HEK293 (cell line): ENCODE results near the gene ATG10.

Source experiments
- CTCF ChIA-PET: fragments of 350-600 bp; formaldehyde crosslinking; extraction: SDS; loops from one replicate; lab custom pipeline; 2021; ENCODE audit warnings: antibody characterized with exemption; lab: Yijun Ruan, JAX
- POLR2A ChIA-PET: fragments of 300-600 bp; formaldehyde crosslinking; extraction: SDS; loops from one replicate; lab custom pipeline; 2020; ENCODE audit warnings: antibody characterized with exemption, inconsistent platforms; lab: Yijun Ruan, JAX
- H3K27ac ChIP-seq: fragments of 200-500 bp; sonication (Bioruptor generic); 2 replicates; pipeline ENCODE4 v1.5.1; 2014; ENCODE audit warnings: low read depth, low read length, control low read depth, inconsistent platforms; ENCODE audit errors: extremely low read depth
- H3K36me3 ChIP-seq, 2 experiments: fragments of 200-500 bp in 1 of 2; sonication (Bioruptor generic) in 1 of 2; 1 replicate in 1 of 2; 2 replicates in 1 of 2; pipeline ENCODE4 v1.5.1; 2014 to 2017; ENCODE audit warnings: inconsistent platforms in 2 of 2, low read length in 2 of 2; ENCODE audit not compliant: control insufficient read depth in 2 of 2, insufficient read depth in 1 of 2
- H3K4me1 ChIP-seq: fragments of 200-500 bp; sonication (Bioruptor generic); 2 replicates; pipeline ENCODE4 v1.5.1; 2014; ENCODE audit warnings: mild to moderate bottlenecking, low read length, inconsistent platforms; ENCODE audit not compliant: control insufficient read depth, insufficient read depth
- H3K4me3 ChIP-seq: 2 replicates; pipeline ENCODE4 v1.5.1; 2011; ENCODE audit warnings: low read depth, mild to moderate bottlenecking, control low read depth, low read length, moderate library complexity
- H3K9me3 ChIP-seq: fragments of 200-500 bp; sonication (Bioruptor generic); 2 replicates; pipeline ENCODE4 v1.5.1; 2014; ENCODE audit warnings: low read depth, low read length, inconsistent platforms; ENCODE audit not compliant: control insufficient read depth, insufficient read depth
- MYNN ChIP-seq: fragments of 450-650 bp; formaldehyde crosslinking; IDR thresholded peaks from 2 replicates; pipeline ENCODE4 v1.5.1; 2016; ENCODE audit warnings: missing biosample characterization, missing genetic modification characterization, borderline replicate concordance
- SCRT1 ChIP-seq: fragments of 450-650 bp; formaldehyde crosslinking; IDR thresholded peaks from 2 replicates; pipeline ENCODE4 v1.5.1; 2016; ENCODE audit warnings: missing biosample characterization, missing genetic modification characterization, borderline replicate concordance
- ZFP41 ChIP-seq: fragments of 450-650 bp; formaldehyde crosslinking; IDR thresholded peaks from 2 replicates; pipeline ENCODE4 v1.5.1; 2016; ENCODE audit warnings: missing biosample characterization, missing genetic modification characterization, borderline replicate concordance
- ZNF184 ChIP-seq: fragments of 450-650 bp; IDR thresholded peaks from 2 replicates; pipeline ENCODE4 v1.5.1; 2018; ENCODE audit warnings: missing biosample characterization, mild to moderate bottlenecking, missing genetic modification characterization
- ZNF19 ChIP-seq: fragments of 450-650 bp; formaldehyde crosslinking; IDR thresholded peaks from 2 replicates; pipeline ENCODE4; 2016; ENCODE audit warnings: missing biosample characterization, missing genetic modification characterization, low read depth
- ZNF2 ChIP-seq: fragments of 450-650 bp; formaldehyde crosslinking; IDR thresholded peaks from 2 replicates; pipeline ENCODE4 v1.5.1; 2016; ENCODE audit warnings: missing biosample characterization, missing genetic modification characterization
- ZNF24 ChIP-seq: fragments of 450-650 bp; formaldehyde crosslinking; IDR thresholded peaks from 2 replicates; pipeline ENCODE4 v1.5.1; 2016; ENCODE audit warnings: missing biosample characterization, missing genetic modification characterization
- ZNF311 ChIP-seq: fragments of 450-650 bp; formaldehyde crosslinking; IDR thresholded peaks from 2 replicates; pipeline ENCODE4 v1.5.1; 2017; ENCODE audit warnings: missing biosample characterization, missing genetic modification characterization, borderline replicate concordance
- ZNF350 ChIP-seq: fragments of 450-650 bp; formaldehyde crosslinking; IDR thresholded peaks from 2 replicates; pipeline ENCODE4 v1.5.0; 2017; ENCODE audit warnings: missing biosample characterization, mild to moderate bottlenecking, missing genetic modification characterization
- ZNF391 ChIP-seq: fragments of 450-650 bp; formaldehyde crosslinking; IDR thresholded peaks from 2 replicates; pipeline ENCODE4 v1.5.1; 2016; ENCODE audit warnings: low read depth, missing biosample characterization, missing genetic modification characterization, borderline replicate concordance
- ZNF423 ChIP-seq: fragments of 450-650 bp; formaldehyde crosslinking; IDR thresholded peaks from 2 replicates; pipeline ENCODE4 v1.5.1; 2016; ENCODE audit warnings: missing biosample characterization, missing genetic modification characterization
- ZNF549 ChIP-seq: fragments of 450-650 bp; IDR thresholded peaks from 2 replicates; pipeline ENCODE4 v1.5.1; 2018; ENCODE audit warnings: missing biosample characterization, missing genetic modification characterization, mild to moderate bottlenecking, inconsistent platforms, moderate library complexity
- ZNF558 ChIP-seq: fragments of 450-650 bp; formaldehyde crosslinking; IDR thresholded peaks from 2 replicates; pipeline ENCODE4 v1.5.1; 2016; ENCODE audit warnings: missing biosample characterization, missing genetic modification characterization
- ZNF623 ChIP-seq: fragments of 450-650 bp; formaldehyde crosslinking; IDR thresholded peaks from 2 replicates; pipeline ENCODE4 v1.5.1; 2016; ENCODE audit warnings: missing biosample characterization, missing genetic modification characterization
- ZNF660 ChIP-seq: fragments of 450-650 bp; IDR thresholded peaks from 2 replicates; pipeline ENCODE4 v1.5.1; 2018; ENCODE audit warnings: missing biosample characterization, mild to moderate bottlenecking, missing genetic modification characterization
- ZNF792 ChIP-seq: fragments of 450-650 bp; formaldehyde crosslinking; IDR thresholded peaks from 2 replicates; pipeline ENCODE4 v1.5.1; 2016; ENCODE audit warnings: missing biosample characterization, missing genetic modification characterization
- TF ChIP-seq, protein P1 (sequence below): fragments of 450-650 bp; formaldehyde crosslinking; IDR thresholded peaks from 2 replicates; pipeline ENCODE4 v1.5.1; 2016; ENCODE audit warnings: missing biosample characterization, missing genetic modification characterization
- TF ChIP-seq, protein P2 (sequence below): fragments of 450-650 bp; formaldehyde crosslinking; IDR thresholded peaks from 2 replicates; pipeline ENCODE4 v1.5.1; 2017; ENCODE audit warnings: missing biosample characterization, missing genetic modification characterization
- TF ChIP-seq, protein P3 (sequence below): fragments of 450-650 bp; formaldehyde crosslinking; IDR thresholded peaks from 2 replicates; pipeline ENCODE4 v1.5.1; 2017; ENCODE audit warnings: missing biosample characterization, missing genetic modification characterization
- TF ChIP-seq, protein P4 (sequence below): fragments of 450-650 bp; formaldehyde crosslinking; IDR thresholded peaks from 2 replicates; pipeline ENCODE4 v1.5.1; 2016; ENCODE audit warnings: missing biosample characterization, missing genetic modification characterization, low read depth
- TF ChIP-seq, protein P5 (sequence below): fragments of 450-650 bp; formaldehyde crosslinking; conservative IDR thresholded peaks from 2 replicates; pipeline ENCODE4 v1.5.1; 2016; ENCODE audit warnings: low read depth, missing biosample characterization, missing genetic modification characterization

ATG10 gene

DNA sequence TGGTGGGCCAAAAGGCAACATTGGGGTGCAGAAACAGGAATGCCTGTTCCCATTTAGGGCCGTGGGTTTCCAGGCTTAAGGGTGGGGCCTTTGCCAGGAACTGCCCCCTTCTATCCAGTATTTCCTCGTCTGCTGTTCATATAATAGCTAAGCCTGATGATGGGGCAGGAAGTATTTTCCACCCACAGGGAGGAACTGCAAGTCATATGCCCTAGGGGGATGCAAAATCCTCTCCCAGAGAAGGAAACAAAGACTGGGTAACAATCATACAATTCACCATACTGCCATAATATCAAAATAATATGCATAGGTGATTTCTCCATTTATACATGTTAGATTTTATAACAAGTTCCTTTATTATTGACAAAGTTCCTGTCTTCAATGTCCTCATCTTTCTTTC is 326.8 kb downstream of the ATG10 start (continued):
- TF ChIP-seq, protein P1, sequence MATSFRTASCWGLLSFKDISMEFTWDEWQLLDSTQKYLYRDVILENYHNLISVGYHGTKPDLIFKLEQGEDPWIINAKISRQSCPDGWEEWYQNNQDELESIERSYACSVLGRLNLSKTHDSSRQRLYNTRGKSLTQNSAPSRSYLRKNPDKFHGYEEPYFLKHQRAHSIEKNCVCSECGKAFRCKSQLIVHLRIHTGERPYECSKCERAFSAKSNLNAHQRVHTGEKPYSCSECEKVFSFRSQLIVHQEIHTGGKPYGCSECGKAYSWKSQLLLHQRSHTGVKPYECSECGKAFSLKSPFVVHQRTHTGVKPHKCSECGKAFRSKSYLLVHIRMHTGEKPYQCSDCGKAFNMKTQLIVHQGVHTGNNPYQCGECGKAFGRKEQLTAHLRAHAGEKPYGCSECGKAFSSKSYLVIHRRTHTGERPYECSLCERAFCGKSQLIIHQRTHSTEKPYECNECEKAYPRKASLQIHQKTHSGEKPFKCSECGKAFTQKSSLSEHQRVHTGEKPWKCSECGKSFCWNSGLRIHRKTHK (tag by site-specific recombination) = no peak

DNA sequence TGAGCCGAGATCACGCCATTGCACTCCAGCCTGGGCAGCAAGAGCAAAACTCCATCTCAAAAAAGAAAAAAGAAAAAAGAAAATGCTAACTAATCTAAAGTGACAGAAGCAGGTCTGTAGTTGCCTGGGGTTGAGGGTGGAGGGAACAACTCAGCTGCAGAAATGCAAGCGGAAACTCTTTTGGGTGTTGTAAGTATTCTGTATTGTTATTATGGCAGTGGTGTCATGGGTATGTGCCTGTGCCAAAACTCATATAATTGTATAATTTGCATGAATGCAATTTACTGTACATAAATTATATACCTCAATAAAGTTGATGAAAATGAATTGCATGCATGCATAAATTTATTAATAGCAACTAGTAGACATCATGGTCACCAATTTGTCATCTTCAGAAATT is 329.4 kb downstream of the ATG10 start:
- ChIA-PET CTCF (interaction anchor here (1.5 kb wide), 1 partner anchor 36 kb away, joined by 3 read pairs; no protein-coding TSS in a partner anchor), POLR2A (no interaction called here)
- Histone ChIP-seq H3K4me3 (no peak overlapping the region), H3K36me3 (peaks cover 0 to 4% of the 10 kb centered on the region in 2 experiments; a peak in 1 of 3 replicates), H3K4me1 (no peaks in the 10 kb centered on the region), H3K9me3 (no peaks in the 10 kb centered on the region), H3K27ac (no peak overlapping the region)
- TF ChIP-seq, protein P2, sequence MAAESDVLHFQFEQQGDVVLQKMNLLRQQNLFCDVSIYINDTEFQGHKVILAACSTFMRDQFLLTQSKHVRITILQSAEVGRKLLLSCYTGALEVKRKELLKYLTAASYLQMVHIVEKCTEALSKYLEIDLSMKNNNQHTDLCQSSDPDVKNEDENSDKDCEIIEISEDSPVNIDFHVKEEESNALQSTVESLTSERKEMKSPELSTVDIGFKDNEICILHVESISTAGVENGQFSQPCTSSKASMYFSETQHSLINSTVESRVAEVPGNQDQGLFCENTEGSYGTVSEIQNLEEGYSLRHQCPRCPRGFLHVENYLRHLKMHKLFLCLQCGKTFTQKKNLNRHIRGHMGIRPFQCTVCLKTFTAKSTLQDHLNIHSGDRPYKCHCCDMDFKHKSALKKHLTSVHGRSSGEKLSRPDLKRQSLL (tag by site-specific recombination) = no peak
- TF ChIP-seq ZNF2 (tag by site-specific recombination) = no peak
- no peak for TF ChIP-seq ZNF792 (tag by site-specific recombination)
- no peak for TF ChIP-seq SCRT1 (tag by site-specific recombination)
- TF ChIP-seq, protein P3, sequence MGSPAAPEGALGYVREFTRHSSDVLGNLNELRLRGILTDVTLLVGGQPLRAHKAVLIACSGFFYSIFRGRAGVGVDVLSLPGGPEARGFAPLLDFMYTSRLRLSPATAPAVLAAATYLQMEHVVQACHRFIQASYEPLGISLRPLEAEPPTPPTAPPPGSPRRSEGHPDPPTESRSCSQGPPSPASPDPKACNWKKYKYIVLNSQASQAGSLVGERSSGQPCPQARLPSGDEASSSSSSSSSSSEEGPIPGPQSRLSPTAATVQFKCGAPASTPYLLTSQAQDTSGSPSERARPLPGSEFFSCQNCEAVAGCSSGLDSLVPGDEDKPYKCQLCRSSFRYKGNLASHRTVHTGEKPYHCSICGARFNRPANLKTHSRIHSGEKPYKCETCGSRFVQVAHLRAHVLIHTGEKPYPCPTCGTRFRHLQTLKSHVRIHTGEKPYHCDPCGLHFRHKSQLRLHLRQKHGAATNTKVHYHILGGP (tag by site-specific recombination) = no peak
- TF ChIP-seq, protein P4, sequence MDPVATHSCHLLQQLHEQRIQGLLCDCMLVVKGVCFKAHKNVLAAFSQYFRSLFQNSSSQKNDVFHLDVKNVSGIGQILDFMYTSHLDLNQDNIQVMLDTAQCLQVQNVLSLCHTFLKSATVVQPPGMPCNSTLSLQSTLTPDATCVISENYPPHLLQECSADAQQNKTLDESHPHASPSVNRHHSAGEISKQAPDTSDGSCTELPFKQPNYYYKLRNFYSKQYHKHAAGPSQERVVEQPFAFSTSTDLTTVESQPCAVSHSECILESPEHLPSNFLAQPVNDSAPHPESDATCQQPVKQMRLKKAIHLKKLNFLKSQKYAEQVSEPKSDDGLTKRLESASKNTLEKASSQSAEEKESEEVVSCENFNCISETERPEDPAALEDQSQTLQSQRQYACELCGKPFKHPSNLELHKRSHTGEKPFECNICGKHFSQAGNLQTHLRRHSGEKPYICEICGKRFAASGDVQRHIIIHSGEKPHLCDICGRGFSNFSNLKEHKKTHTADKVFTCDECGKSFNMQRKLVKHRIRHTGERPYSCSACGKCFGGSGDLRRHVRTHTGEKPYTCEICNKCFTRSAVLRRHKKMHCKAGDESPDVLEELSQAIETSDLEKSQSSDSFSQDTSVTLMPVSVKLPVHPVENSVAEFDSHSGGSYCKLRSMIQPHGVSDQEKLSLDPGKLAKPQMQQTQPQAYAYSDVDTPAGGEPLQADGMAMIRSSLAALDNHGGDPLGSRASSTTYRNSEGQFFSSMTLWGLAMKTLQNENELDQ = no peak
- no peak for TF ChIP-seq ZNF19 (tag by site-specific recombination)
- TF ChIP-seq ZNF558 (tag by site-specific recombination) = no peak
- TF ChIP-seq, protein P5, sequence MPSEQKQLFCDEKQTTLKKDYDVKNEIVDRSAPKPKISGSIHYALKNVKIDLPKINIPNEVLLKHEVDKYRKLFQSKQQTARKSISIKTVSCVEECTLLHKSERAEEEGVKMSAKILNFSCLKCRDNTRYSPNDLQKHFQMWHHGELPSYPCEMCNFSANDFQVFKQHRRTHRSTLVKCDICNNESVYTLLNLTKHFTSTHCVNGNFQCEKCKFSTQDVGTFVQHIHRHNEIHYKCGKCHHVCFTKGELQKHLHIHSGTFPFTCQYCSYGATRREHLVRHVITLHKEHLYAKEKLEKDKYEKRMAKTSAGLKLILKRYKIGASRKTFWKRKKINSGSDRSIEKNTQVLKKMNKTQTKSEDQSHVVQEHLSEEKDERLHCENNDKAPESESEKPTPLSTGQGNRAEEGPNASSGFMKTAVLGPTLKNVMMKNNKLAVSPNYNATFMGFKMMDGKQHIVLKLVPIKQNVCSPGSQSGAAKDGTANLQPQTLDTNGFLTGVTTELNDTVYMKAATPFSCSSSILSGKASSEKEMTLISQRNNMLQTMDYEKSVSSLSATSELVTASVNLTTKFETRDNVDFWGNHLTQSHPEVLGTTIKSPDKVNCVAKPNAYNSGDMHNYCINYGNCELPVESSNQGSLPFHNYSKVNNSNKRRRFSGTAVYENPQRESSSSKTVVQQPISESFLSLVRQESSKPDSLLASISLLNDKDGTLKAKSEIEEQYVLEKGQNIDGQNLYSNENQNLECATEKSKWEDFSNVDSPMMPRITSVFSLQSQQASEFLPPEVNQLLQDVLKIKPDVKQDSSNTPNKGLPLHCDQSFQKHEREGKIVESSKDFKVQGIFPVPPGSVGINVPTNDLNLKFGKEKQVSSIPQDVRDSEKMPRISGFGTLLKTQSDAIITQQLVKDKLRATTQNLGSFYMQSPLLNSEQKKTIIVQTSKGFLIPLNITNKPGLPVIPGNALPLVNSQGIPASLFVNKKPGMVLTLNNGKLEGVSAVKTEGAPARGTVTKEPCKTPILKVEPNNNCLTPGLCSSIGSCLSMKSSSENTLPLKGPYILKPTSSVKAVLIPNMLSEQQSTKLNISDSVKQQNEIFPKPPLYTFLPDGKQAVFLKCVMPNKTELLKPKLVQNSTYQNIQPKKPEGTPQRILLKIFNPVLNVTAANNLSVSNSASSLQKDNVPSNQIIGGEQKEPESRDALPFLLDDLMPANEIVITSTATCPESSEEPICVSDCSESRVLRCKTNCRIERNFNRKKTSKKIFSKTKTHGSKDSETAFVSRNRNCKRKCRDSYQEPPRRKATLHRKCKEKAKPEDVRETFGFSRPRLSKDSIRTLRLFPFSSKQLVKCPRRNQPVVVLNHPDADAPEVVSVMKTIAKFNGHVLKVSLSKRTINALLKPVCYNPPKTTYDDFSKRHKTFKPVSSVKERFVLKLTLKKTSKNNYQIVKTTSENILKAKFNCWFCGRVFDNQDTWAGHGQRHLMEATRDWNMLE = no peak
- no peak for TF ChIP-seq MYNN (tag by site-specific recombination)
- TF ChIP-seq ZNF549 (tag by site-specific recombination) = no peak
- no peak for TF ChIP-seq ZNF391 (tag by site-specific recombination)
- no peak for TF ChIP-seq ZNF311 (tag by site-specific recombination)
- no peak for TF ChIP-seq ZNF184 (tag by site-specific recombination)
- TF ChIP-seq ZNF660 (tag by site-specific recombination) = no peak
- no peak for TF ChIP-seq ZNF350 (tag by site-specific recombination)
- TF ChIP-seq ZFP41 (tag by site-specific recombination) = no peak
- TF ChIP-seq ZNF24 (tag by site-specific recombination) = no peak
- no peak for TF ChIP-seq ZNF423
- TF ChIP-seq ZNF623 (tag by site-specific recombination) = no peak
